Measurements from ENCODE around the gene SLC24A3.

The SLC24A3 gene

GRCh38 chr20:19397226-19397625, 184.8 kb downstream of the SLC24A3 start:
- no peak for DNase-seq

- no peak for DNase-seq
These were observed 185.2 kb downstream of the SLC24A3 start for GRCh38 chr20:19397666-19398065.

- no peak for DNase-seq
These were observed 188.7 kb downstream of the SLC24A3 start for GRCh38 chr20:19401096-19401495.

GRCh38 chr20:19403549-19403948, 191.1 kb downstream of the SLC24A3 start:
- no peak for DNase-seq

GRCh38 chr20:19404826-19405225, 192.4 kb downstream of the SLC24A3 start:
- no peak for DNase-seq

GRCh38 chr20:19405958-19406357, 193.5 kb downstream of the SLC24A3 start:
- no peak for DNase-seq

- no peak for DNase-seq
These were observed 193.9 kb downstream of the SLC24A3 start for GRCh38 chr20:19406381-19406780.

- no peak for DNase-seq
These were observed 194.8 kb downstream of the SLC24A3 start for GRCh38 chr20:19407196-19407595.

- no peak for DNase-seq
These were observed 195.3 kb downstream of the SLC24A3 start for GRCh38 chr20:19407736-19408135.

GRCh38 chr20:19408971-19409370, 196.5 kb downstream of the SLC24A3 start:
- no peak for DNase-seq

- DNase-seq: no peak
These were observed 199.4 kb downstream of the SLC24A3 start for GRCh38 chr20:19411811-19412210.

GRCh38 chr20:19412254-19412653, 199.8 kb downstream of the SLC24A3 start:
- no peak for DNase-seq

- DNase-seq: no peak
These were observed 202.2 kb downstream of the SLC24A3 start for GRCh38 chr20:19414600-19414999.

- no peak for DNase-seq
These were observed 203.3 kb downstream of the SLC24A3 start for GRCh38 chr20:19415786-19416185.

GRCh38 chr20:19416627-19417026, 204.2 kb downstream of the SLC24A3 start:
- DNase-seq: no peak

GRCh38 chr20:19419396-19419795, 207.0 kb downstream of the SLC24A3 start:
- peak; percentile 13 to 72 for DNase-seq

GRCh38 chr20:19423097-19423899, 210.9 kb downstream of the SLC24A3 start:
- no peak for DNase-seq

GRCh38 chr20:19423900-19424620, 211.6 kb downstream of the SLC24A3 start:
- no peak for DNase-seq

GRCh38 chr20:19426356-19426755, 213.9 kb downstream of the SLC24A3 start:
- DNase-seq: no peak

GRCh38 chr20:19427480-19427879, 215.0 kb downstream of the SLC24A3 start:
- no peak for DNase-seq

- DNase-seq: no peak
These were observed 215.5 kb downstream of the SLC24A3 start for GRCh38 chr20:19427913-19428312.

- DNase-seq: no peak
These were observed 215.9 kb downstream of the SLC24A3 start for GRCh38 chr20:19428324-19428723.

GRCh38 chr20:19429538-19429937, 217.1 kb downstream of the SLC24A3 start:
- DNase-seq: no peak

GRCh38 chr20:19430641-19431315, 218.3 kb downstream of the SLC24A3 start:
- DNase-seq: no peak

Measured in NCI-H446 (cell line).